ENCODE measurements around the gene CHD5.

The CHD5 gene

DNA sequence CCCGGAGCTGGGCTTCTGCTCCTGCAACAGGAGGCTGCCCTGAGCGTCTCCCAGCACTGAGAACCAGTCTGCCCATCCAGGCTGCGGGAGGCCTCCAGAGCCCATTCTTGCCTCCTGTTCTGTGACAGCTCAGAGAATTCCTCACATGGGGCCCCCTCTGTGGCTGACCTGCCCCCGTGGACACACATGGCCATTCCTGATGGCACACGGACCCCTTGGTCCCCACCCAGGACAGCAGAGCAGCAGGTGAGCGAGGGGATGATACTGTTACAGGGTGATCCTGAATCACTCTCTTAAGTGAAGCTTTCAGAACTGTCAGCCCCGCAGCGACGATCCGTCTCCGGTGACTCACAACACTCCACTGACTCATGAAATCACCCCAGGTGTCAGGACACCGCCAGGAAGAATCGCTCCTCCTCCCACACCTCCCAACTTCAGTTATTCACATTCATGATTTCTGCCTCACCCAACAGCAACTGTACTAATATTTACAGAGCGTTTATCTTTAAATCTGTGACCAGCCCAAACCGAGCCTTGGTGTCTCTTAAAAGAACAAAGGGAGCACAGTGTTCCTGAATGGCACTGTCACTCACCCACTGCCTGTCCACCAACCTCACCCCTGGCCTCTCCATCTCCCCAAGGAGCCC, 22.5 kb downstream of the CHD5 start:
- in situ Hi-C loops (cut with HindIII; ENCODE audit: low sequenced_read_pairs): no loop called here
- TF ChIP-seq, protein P1, sequence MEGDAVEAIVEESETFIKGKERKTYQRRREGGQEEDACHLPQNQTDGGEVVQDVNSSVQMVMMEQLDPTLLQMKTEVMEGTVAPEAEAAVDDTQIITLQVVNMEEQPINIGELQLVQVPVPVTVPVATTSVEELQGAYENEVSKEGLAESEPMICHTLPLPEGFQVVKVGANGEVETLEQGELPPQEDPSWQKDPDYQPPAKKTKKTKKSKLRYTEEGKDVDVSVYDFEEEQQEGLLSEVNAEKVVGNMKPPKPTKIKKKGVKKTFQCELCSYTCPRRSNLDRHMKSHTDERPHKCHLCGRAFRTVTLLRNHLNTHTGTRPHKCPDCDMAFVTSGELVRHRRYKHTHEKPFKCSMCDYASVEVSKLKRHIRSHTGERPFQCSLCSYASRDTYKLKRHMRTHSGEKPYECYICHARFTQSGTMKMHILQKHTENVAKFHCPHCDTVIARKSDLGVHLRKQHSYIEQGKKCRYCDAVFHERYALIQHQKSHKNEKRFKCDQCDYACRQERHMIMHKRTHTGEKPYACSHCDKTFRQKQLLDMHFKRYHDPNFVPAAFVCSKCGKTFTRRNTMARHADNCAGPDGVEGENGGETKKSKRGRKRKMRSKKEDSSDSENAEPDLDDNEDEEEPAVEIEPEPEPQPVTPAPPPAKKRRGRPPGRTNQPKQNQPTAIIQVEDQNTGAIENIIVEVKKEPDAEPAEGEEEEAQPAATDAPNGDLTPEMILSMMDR (IDR thresholded peaks at IDR 0.05; ENCODE audit: low read depth, low read length): no peak
- DNase-seq (ENCODE audit: low read depth, low spot score): peak; percentile 60
- H3K4me3 ChIP-seq (ENCODE audit: low read depth, low read length): no peak overlapping the region

GRCh38 chr1:6157132-6157527, 23.0 kb downstream of the CHD5 start:
- in situ Hi-C loops (cut with HindIII; ENCODE audit: low sequenced_read_pairs): no loop called here
- DNase-seq (ENCODE audit: low read depth, low spot score): peak; percentile 18
- no peak overlapping the region for H3K4me3 ChIP-seq (ENCODE audit: low read depth, low read length)
- TF ChIP-seq, protein P1 (IDR thresholded peaks at IDR 0.05; ENCODE audit: low read depth, low read length): no peak

GRCh38 chr1:6154525-6155319, 25.4 kb downstream of the CHD5 start:
- H3K4me3 ChIP-seq (ENCODE audit: low read depth, low read length): no peak overlapping the region
- no peak for DNase-seq (ENCODE audit: low read depth, low spot score)
- in situ Hi-C loops (cut with HindIII; ENCODE audit: low sequenced_read_pairs): no loop called here
- TF ChIP-seq, protein P1 (IDR thresholded peaks at IDR 0.05; ENCODE audit: low read depth, low read length): no peak

- in situ Hi-C loops (cut with HindIII; ENCODE audit: low sequenced_read_pairs): no loop called here
- no peak for DNase-seq (ENCODE audit: low read depth, low spot score)
- TF ChIP-seq, protein P1 (IDR thresholded peaks at IDR 0.05; ENCODE audit: low read depth, low read length): no peak
- H3K4me3 ChIP-seq (ENCODE audit: low read depth, low read length): no peak overlapping the region
Observed at GRCh38 chr1:6152882-6153281, 27.2 kb downstream of the CHD5 start.

GRCh38 chr1:6152181-6152580, 27.9 kb downstream of the CHD5 start:
- no peak overlapping the region for H3K4me3 ChIP-seq (ENCODE audit: low read depth, low read length)
- in situ Hi-C loops (cut with HindIII; ENCODE audit: low sequenced_read_pairs): no loop called here
- no peak for DNase-seq (ENCODE audit: low read depth, low spot score)
- TF ChIP-seq, protein P1 (IDR thresholded peaks at IDR 0.05; ENCODE audit: low read depth, low read length): no peak

GRCh38 chr1:6151291-6151822, 28.8 kb downstream of the CHD5 start:
- in situ Hi-C loops (cut with HindIII; ENCODE audit: low sequenced_read_pairs): no loop called here
- no peak for DNase-seq (ENCODE audit: low read depth, low spot score)
- TF ChIP-seq, protein P1 (IDR thresholded peaks at IDR 0.05; ENCODE audit: low read depth, low read length): no peak
- H3K4me3 ChIP-seq (ENCODE audit: low read depth, low read length): no peak overlapping the region

All from astrocyte of the spinal cord (primary cell).